Measurements from ENCODE around the gene VWA3B. TPM values are rescaled to one million over a fixed set of nuclear protein-coding genes. Genes with fewer than 3 reads are reported as not detected.

The VWA3B gene
- total RNA-seq, 1 donor, result not detected

DNA sequence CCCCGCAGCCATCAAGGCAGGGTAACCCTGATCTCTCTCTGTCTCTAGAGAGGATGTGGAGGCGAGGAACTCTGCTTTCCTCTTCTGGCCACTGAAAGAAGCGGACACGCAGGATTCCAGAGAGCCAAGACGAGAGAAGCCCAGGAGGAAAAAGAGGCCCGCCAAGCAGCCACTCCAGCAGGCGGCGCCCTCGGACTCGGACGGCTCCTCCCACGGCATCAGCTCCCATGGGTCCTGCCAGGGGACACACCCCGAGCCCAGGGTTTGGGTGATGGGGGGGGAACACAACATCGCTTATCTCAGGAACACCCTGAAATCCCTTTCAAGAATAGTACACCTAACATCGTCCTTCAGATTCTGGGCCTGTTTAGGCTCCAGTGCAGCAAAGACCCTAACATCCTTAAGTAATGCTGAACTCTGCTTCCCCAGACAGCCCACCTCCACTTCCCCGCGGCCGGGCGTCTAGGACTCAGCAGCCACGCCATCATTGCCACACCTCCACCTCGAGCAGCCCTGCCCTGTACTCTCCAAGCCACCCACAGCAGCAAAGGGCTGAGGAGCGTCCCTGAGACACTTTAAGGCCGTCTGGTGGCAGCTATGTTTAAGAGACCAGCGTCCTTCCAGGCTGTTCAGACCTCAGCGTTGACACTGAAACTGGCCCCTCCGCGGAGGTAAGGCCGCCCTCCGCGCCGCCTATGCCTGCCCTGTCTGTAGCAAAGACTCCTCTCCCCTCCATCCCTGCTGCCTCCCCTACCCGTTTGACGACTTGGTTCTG lies 225.0 kb downstream of the VWA3B start:
- Histone ChIP-seq H4K20me1 (ENCODE audit: insufficient read depth, low read length) (no peaks in the 10 kb centered on the region), H3K79me2 (ENCODE audit: insufficient read depth, low read length) (no peaks in the 10 kb centered on the region), H3K9me3 (ENCODE audit: low read depth, low read length) (no peaks in the 10 kb centered on the region), H2AFZ (ENCODE audit: low read length) (no peak overlapping the region), H3K27ac (ENCODE audit: low read depth, low read length) (no peak overlapping the region), H3K4me1 (ENCODE audit: insufficient read depth, low read length) (no peaks in the 10 kb centered on the region), H3K4me2 (ENCODE audit: insufficient read depth, low read length) (no peak overlapping the region), H3K27me3 (ENCODE audit: insufficient read depth, low read length) (no peaks in the 10 kb centered on the region), H3K36me3 (ENCODE audit: insufficient read depth, low read length) (no peaks in the 10 kb centered on the region), H3K4me3 (ENCODE audit: insufficient read depth, low read length) (no peak overlapping the region)
- TF ChIP-seq, protein P1, sequence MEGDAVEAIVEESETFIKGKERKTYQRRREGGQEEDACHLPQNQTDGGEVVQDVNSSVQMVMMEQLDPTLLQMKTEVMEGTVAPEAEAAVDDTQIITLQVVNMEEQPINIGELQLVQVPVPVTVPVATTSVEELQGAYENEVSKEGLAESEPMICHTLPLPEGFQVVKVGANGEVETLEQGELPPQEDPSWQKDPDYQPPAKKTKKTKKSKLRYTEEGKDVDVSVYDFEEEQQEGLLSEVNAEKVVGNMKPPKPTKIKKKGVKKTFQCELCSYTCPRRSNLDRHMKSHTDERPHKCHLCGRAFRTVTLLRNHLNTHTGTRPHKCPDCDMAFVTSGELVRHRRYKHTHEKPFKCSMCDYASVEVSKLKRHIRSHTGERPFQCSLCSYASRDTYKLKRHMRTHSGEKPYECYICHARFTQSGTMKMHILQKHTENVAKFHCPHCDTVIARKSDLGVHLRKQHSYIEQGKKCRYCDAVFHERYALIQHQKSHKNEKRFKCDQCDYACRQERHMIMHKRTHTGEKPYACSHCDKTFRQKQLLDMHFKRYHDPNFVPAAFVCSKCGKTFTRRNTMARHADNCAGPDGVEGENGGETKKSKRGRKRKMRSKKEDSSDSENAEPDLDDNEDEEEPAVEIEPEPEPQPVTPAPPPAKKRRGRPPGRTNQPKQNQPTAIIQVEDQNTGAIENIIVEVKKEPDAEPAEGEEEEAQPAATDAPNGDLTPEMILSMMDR (IDR thresholded peaks at IDR 0.05; ENCODE audit: extremely low read depth, low read depth, low read length), result no peak
- no peak for DNase-seq (ENCODE audit: insufficient read length, low spot score, missing footprints)

DNA sequence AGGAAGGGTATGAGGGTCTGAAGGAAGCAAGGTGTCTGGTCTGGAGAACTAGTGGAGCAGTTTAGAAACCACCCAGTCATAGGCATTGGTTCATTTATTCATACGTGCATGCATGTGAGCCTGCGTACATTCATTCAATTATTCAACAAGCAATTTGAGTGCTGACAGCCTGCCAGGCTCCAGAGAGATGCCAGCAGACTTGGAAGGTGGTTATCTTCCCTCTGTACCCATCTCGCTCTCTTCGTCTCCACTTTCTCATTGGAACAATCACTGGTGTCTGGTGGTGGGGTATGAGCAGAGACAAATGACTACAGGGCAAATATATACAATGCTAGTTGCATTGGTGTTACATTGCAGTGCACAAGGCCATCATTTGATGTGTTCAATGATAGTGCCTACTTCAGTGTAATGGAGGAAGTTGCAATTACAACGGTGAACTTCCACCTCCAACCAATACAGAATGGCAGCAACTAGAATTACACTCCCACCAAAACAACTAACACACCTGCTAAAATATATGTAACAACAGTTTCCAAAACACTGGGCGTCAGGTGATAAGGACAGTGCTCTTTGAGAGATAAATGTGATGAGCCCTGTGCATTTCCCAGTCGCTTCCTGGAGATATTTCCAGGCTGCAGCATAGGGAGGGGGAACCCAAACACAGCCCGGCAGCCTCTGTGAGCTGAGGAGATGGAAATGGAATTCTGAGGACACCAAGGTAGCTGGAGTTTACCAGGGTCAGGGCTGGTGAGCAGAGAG lies 226.7 kb downstream of the VWA3B start:
- no peak overlapping the region for H2AFZ ChIP-seq (ENCODE audit: low read length)
- H3K79me2 ChIP-seq (ENCODE audit: insufficient read depth, low read length), result no peaks in the 10 kb centered on the region
- no peaks in the 10 kb centered on the region for H3K9me3 ChIP-seq (ENCODE audit: low read depth, low read length)
- no peaks in the 10 kb centered on the region for H3K36me3 ChIP-seq (ENCODE audit: insufficient read depth, low read length)
- no peaks in the 10 kb centered on the region for H4K20me1 ChIP-seq (ENCODE audit: insufficient read depth, low read length)
- H3K4me1 ChIP-seq (ENCODE audit: insufficient read depth, low read length), result no peaks in the 10 kb centered on the region
- H3K4me3 ChIP-seq (ENCODE audit: insufficient read depth, low read length), result no peak overlapping the region
- H3K27ac ChIP-seq (ENCODE audit: low read depth, low read length), result no peak overlapping the region
- TF ChIP-seq, protein P1 (IDR thresholded peaks at IDR 0.05; ENCODE audit: extremely low read depth, low read depth, low read length), result no peak
- no peak for DNase-seq (ENCODE audit: insufficient read length, low spot score, missing footprints)
- no peak overlapping the region for H3K4me2 ChIP-seq (ENCODE audit: insufficient read depth, low read length)
- H3K27me3 ChIP-seq (ENCODE audit: insufficient read depth, low read length), result no peaks in the 10 kb centered on the region

DNA sequence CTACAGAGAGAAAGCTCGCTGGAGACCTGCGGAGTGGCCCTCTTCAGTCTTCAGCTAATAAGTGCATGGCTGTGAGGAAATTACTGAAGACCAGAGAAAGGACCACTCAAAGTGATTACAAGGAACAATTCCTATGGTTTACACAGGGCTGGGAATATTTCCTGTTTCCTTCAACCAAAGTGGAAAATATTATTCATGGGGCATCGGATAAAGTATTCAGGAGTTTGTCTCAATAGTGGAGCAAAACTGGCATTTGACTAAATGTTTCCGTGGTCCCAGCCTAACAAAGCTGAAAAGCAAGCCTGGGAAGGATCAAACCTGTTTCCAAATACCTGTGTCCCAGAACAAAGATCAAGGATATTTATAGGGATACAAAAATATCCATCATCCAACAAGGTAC lies 227.3 kb downstream of the VWA3B start:
- TF ChIP-seq, protein P1 (IDR thresholded peaks at IDR 0.05; ENCODE audit: extremely low read depth, low read depth, low read length), result no peak
- DNase-seq (ENCODE audit: insufficient read length, low spot score, missing footprints), result no peak
- Histone ChIP-seq H3K27me3 (ENCODE audit: insufficient read depth, low read length) (no peaks in the 10 kb centered on the region), H4K20me1 (ENCODE audit: insufficient read depth, low read length) (no peaks in the 10 kb centered on the region), H3K4me3 (ENCODE audit: insufficient read depth, low read length) (no peak overlapping the region), H3K4me1 (ENCODE audit: insufficient read depth, low read length) (no peaks in the 10 kb centered on the region), H3K9me3 (ENCODE audit: low read depth, low read length) (no peaks in the 10 kb centered on the region), H3K36me3 (ENCODE audit: insufficient read depth, low read length) (no peaks in the 10 kb centered on the region), H2AFZ (ENCODE audit: low read length) (no peak overlapping the region), H3K79me2 (ENCODE audit: insufficient read depth, low read length) (no peaks in the 10 kb centered on the region), H3K4me2 (ENCODE audit: insufficient read depth, low read length) (no peak overlapping the region), H3K27ac (ENCODE audit: low read depth, low read length) (no peak overlapping the region)

DNA sequence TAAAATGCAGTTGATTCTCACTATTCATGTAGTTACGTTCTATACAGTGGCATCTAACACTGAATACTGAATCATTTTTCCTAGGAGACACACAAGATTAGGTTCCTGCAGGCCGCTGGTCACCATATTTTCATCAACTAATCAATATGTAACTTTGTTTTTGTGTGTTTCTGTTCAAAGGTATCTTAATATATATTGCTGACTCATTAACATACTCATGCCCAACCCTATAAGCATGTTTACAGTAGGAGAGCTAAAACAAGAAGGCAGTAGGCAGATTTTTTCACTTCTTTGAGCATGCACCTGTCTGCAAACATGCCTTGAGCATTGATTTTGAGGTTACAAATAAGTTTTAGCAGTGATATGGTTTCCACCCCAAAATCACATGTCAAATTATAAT lies 229.0 kb downstream of the VWA3B start:
- no peak overlapping the region for H3K4me3 ChIP-seq (ENCODE audit: insufficient read depth, low read length)
- H3K27me3 ChIP-seq (ENCODE audit: insufficient read depth, low read length), result no peaks in the 10 kb centered on the region
- H3K4me2 ChIP-seq (ENCODE audit: insufficient read depth, low read length), result no peak overlapping the region
- H3K79me2 ChIP-seq (ENCODE audit: insufficient read depth, low read length), result no peaks in the 10 kb centered on the region
- no peak overlapping the region for H2AFZ ChIP-seq (ENCODE audit: low read length)
- TF ChIP-seq, protein P1 (IDR thresholded peaks at IDR 0.05; ENCODE audit: extremely low read depth, low read depth, low read length), result no peak
- no peak overlapping the region for H3K27ac ChIP-seq (ENCODE audit: low read depth, low read length)
- DNase-seq (ENCODE audit: insufficient read length, low spot score, missing footprints), result no peak
- H3K9me3 ChIP-seq (ENCODE audit: low read depth, low read length), result peaks cover 2% of the 10 kb centered on the region
- H4K20me1 ChIP-seq (ENCODE audit: insufficient read depth, low read length), result no peaks in the 10 kb centered on the region
- H3K4me1 ChIP-seq (ENCODE audit: insufficient read depth, low read length), result no peaks in the 10 kb centered on the region
- no peaks in the 10 kb centered on the region for H3K36me3 ChIP-seq (ENCODE audit: insufficient read depth, low read length)
